Mammary epithelial cell (primary cell): ENCODE measurements around the gene KDM5B.

Experiments
- EZH2 ChIP-seq: IDR thresholded peaks from 2 replicates; pipeline ENCODE4 v1.6.1; 2012; ENCODE audit warnings: low read length, inconsistent platforms, borderline replicate concordance
- TF ChIP-seq, protein P1 (sequence below), 2 donors: IDR thresholded peaks in 1 of 2; conservative IDR thresholded peaks in 1 of 2; 2 replicates each; pipeline ENCODE4 v1.5.1; 2011 to 2012; ENCODE audit warnings: inconsistent platforms in 2 of 2, low read length in 2 of 2, mild to moderate bottlenecking in 2 of 2, control low read depth in 1 of 2, low read depth in 1 of 2; ENCODE audit not compliant: insufficient read depth in 1 of 2; ENCODE audit errors: extremely low read depth in 1 of 2

GRCh38 chr1:202818819-202819218 is 10.6 kb upstream of the KDM5B start:
- TF ChIP-seq, protein P1, sequence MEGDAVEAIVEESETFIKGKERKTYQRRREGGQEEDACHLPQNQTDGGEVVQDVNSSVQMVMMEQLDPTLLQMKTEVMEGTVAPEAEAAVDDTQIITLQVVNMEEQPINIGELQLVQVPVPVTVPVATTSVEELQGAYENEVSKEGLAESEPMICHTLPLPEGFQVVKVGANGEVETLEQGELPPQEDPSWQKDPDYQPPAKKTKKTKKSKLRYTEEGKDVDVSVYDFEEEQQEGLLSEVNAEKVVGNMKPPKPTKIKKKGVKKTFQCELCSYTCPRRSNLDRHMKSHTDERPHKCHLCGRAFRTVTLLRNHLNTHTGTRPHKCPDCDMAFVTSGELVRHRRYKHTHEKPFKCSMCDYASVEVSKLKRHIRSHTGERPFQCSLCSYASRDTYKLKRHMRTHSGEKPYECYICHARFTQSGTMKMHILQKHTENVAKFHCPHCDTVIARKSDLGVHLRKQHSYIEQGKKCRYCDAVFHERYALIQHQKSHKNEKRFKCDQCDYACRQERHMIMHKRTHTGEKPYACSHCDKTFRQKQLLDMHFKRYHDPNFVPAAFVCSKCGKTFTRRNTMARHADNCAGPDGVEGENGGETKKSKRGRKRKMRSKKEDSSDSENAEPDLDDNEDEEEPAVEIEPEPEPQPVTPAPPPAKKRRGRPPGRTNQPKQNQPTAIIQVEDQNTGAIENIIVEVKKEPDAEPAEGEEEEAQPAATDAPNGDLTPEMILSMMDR (conservative IDR thresholded peaks at IDR 0.05 in 1 of 2, IDR thresholded peaks at IDR 0.05 in 1 of 2; ENCODE audit: extremely low read depth in 1 of 2, insufficient read depth in 1 of 2, low read depth in 1 of 2, low read length in 2 of 2) = no peak
- TF ChIP-seq EZH2 = no peak
